HG03439 (cell line): ENCODE results near the gene HTRA3.

Source experiments
- ATAC-seq: cut with Tn5 transposase; IDR thresholded peaks from one replicate; pipeline ENCODE4 v1.9.1; 2021; ENCODE audit warnings: mild to moderate bottlenecking, moderate library complexity; ENCODE audit not compliant: unreplicated experiment

Gene HTRA3

DNA sequence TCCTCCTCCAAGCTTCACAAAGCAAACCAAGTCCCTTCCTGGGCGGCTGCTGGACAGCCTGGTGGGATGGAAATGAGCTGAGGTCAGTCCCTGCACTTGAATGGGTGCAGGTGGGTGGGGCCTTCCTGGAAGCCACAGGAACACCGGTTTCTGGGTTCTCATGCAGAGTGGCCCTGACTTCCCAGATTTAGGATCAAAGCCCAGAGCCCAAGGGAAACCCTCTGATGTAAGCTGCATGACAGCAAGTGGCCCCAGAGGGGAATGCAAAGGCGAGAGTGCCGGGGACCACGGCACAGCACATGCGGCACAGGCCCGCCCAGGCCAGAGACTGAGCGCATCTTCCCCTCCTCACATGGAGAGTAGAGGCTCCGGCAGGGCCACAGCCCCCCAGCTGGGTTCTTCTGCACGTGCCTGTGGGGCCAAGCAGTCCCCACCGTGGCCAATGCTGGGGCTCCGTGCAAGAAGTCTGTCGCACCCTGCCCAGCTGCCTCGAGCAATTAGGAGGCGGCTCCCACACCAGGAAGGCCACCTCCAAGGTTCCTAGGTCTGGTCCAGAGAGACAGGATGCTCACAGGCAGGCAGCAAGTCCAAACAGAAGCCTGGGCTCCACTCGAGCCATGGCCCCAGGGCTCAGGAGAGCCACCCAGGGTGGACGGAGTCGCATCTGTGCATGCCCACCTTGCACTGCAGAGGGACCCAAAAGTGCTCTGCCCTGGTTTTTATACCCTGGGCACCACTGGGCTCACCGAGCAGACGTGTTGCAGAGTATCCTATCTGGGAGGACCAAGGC lies 83.0 kb downstream of the HTRA3 start:
- ATAC-seq, result no peak

DNA sequence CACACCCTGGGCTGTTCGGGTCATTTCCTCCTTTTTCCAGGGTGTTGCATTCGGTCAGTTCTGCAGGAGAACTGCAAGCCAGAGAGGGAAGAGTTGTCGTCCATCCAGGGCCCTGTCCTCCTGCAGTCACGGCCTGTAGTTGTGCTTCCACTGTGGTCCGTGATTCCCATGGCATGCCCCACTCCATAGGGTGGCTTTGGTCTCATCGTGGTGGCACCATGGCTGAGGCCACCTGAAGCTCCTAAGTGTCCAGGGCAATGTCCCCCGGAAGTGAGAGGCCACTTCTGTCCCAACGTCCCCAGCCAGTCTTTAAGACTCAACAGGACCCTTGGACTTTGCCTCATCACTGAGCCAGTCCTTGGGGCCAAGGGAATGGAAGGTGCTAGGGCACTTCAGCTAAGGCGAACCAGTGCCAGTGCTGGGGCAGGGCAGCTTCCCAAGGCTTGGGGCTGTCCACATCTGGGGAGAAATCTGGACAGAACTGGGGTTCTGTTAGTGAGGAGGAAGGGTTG lies 83.7 kb downstream of the HTRA3 start:
- no peak for ATAC-seq

DNA sequence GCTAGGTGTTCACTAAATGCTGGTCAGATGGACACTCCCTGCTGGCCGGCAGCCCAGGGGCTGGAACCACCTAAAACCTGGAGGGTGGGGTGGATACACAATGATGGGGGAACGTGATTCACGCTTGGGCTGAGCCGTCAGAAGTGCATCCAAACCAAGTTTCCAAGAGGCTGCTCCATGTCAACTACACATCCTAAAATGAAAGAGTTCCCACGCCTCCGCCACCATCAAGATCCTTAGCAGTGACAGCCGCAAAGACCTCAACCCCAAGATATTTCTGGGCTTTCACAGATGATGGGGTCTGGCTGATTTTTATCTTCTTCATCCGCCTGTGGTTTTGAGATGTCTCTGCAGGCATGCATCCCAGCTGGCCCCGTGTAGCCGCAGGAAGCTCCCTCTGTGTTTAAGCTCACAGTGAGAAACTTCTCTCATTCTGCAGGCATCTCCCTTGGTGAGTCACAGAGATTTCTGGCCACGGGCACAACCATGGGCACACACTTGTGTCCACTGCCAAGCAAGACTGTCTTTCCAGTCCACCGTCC lies 84.4 kb downstream of the HTRA3 start:
- ATAC-seq, result no peak

DNA sequence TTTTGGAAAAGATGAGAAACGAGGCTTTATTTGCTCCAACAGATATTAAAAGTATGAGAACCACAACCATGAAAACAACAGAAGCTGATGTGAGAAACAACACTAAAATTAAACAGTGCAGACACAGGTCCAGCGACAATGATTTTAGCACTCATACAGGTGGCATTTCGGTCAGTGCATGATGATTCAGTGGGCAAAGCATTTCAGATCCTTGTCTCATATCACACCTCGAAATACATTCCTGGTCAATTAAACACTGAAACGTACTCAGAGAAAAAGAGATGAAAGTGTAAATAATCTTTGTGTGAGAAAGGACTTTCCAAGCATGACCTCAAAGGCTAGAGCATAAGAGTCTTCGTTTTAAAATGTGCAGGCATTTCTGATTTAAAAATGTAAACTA lies 85.8 kb downstream of the HTRA3 start:
- no peak for ATAC-seq

DNA sequence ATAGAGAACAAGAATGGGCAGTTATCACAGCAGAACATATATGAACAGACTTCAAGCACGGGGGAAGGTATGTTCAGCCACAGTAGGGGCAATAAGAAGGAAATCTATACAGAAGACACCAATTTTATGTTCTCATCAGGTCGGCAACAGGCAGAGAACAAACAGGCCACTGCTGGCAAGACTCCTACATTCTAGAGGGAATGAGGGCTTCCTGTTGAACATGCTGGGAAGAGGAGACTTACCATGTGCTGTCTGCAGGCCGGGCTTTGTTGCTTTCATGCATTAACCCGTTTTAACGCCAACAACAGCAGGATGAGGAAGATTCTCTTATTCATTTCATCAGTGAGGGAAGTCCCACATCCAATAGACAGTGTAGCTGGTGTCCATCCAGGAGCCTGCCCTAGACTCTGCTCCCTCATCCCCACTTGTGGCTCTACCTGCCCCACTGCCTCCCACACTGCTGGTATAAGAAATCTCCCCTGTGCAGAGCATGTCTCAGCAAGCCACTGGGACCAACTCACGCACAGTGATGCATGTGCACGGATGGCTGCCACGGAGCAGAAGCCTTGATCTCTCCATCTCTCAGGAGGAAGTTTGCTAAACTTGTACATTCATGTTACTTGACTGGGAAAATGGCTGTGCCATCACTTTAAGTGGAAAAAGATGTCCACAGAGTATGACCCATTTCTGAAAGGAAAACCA lies 86.5 kb downstream of the HTRA3 start:
- ATAC-seq, result no peak
